LNCaP clone FGC (cell line): Measurements from ENCODE around the gene LCT.
A peak's percentile ranks its signal among the peaks of the same experiment; 100 is the strongest.

Experiments used
- DNase-seq: peaks from one replicate; pipeline ENCODE4 v3.0.0-alpha.2; 2011; ENCODE audit warnings: low read depth
- H3K4me3 ChIP-seq: 2 replicates; pipeline ENCODE4 v1.5.1; 2011; ENCODE audit warnings: mild to moderate bottlenecking, low read depth, low read length, control low read depth
- TF ChIP-seq, protein P1 (sequence below): IDR thresholded peaks from 2 replicates; pipeline ENCODE4 v1.5.1; 2012; ENCODE audit warnings: mild to moderate bottlenecking; ENCODE audit not compliant: control insufficient read depth, insufficient read depth; ENCODE audit errors: extremely low read depth

Gene LCT

GRCh38 chr2:135744760-135745314 lies 92.1 kb downstream of the LCT start:
- TF ChIP-seq, protein P1, sequence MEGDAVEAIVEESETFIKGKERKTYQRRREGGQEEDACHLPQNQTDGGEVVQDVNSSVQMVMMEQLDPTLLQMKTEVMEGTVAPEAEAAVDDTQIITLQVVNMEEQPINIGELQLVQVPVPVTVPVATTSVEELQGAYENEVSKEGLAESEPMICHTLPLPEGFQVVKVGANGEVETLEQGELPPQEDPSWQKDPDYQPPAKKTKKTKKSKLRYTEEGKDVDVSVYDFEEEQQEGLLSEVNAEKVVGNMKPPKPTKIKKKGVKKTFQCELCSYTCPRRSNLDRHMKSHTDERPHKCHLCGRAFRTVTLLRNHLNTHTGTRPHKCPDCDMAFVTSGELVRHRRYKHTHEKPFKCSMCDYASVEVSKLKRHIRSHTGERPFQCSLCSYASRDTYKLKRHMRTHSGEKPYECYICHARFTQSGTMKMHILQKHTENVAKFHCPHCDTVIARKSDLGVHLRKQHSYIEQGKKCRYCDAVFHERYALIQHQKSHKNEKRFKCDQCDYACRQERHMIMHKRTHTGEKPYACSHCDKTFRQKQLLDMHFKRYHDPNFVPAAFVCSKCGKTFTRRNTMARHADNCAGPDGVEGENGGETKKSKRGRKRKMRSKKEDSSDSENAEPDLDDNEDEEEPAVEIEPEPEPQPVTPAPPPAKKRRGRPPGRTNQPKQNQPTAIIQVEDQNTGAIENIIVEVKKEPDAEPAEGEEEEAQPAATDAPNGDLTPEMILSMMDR, result 0 out of 2 replicates have a peak, but pooled peaks have one; percentile 17
- DNase-seq, result no peak
- H3K4me3 ChIP-seq, result no peak overlapping the region

DNA sequence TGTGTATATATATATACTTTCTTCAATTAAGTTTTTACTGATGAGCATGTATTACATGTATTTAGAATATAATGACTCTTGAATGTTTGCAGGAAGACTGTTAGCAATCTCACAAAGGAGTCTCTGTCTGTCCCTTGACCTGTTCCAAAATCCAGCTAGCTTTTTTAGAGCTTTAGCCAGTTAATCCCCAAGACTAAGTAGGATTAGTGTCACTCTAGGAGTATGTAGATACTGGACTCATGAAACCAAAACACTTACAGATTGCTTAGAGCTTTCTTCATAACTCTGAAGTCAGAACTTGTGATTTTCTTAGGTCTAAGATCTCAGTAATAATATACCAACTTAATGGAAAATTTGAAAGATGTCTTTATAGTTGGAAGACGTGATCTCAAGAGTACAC lies 93.1 kb downstream of the LCT start:
- peak overlapping the region; percentile 89; the same call in 1 of the 2 replicates for H3K4me3 ChIP-seq
- TF ChIP-seq, protein P1, result no peak
- no peak for DNase-seq

- TF ChIP-seq, protein P1, result no peak
- DNase-seq, result peak; percentile 17
Observed at GRCh38 chr2:135742325-135742757, 94.6 kb downstream of the LCT start.

DNA sequence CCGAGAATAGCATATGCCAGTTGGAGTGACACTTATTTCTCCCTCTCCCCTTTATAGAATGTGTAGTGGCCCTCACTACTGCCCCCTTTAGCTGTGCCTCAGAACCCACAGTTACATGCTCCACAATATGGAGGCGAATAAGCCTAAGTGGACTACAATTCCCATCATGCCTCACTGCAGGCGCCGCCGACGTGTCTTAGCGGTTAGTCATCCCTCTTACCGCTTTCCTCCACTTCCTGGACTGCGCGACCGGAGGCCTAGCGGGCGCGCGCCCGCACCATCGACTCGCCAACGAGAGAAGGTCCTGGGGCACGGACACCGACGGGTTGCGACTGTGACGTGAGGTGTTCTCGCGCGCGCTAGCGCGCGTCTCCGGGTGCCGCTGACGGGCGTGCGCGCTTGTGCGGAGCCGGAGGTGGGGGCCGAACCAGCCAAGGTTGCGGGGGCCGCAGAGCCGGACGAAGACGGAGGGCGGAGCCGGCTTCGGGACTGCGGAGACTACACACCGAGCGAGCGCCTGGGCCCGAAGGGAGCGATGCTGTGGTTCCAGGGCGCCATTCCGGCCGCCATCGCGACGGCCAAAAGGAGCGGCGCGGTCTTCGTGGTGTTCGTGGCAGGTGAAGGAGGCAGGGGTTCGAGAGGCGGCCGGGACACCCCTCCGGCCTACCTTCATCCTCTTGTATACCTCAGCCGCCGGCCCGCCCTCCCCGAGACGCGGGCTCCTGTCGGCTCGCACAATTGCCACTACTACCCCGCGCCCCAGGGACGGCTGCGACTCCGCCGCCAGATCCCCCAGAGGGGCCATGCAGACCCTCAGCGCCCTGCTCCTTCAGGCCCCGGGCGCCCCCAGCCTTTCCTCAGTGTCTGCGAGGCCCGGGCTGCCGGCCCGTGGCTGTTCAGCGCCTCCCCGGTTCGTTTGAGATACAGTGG lies 95.3 kb downstream of the LCT start, which contains the start of gene UBXN4:
Gene UBXN4 (plus strand): TSS at position 461 of the 930 bp plus-strand sequence. CDS start 75 bp downstream, at position 536.
- peak within 1 kb of the TSS; percentile 89 for H3K4me3 ChIP-seq
- TF ChIP-seq, protein P1, result peak; percentile 62
- DNase-seq, result peak; percentile 94

More at GRCh38 chr2:135742325-135742757, 94.6 kb downstream of the LCT start:
- peak overlapping the region; percentile 89 for H3K4me3 ChIP-seq

GRCh38 chr2:135741043-135741394 lies 96.0 kb downstream of the LCT start:
- TF ChIP-seq, protein P1, result no peak
- DNase-seq, result no peak
- no peak overlapping the region for H3K4me3 ChIP-seq

DNA sequence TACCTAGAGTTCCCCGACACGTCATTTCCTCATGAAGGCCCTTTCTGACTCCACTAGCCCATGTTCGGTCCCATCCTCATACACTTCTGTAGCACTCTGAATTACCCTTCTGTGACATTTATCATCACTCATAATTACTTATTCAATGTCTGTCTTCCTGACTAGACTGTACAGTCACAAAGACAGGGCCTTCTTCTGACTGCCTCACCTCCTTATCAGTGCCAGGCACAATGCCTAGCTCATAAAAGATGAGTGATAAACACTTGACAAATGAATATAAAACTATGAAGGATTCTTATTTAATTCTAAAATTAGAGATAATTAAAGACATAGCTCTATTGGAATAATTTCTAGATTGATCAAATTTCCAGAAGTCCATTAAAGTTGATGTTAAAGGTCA lies 96.8 kb downstream of the LCT start:
- H3K4me3 ChIP-seq, result no peak overlapping the region
- TF ChIP-seq, protein P1, result no peak
- no peak for DNase-seq
